Right lobe of liver (tissue), 6 donors: Measurements from ENCODE around the gene PRDM1. TPM values are rescaled to one million over a fixed set of nuclear protein-coding genes. Genes with fewer than 3 reads are reported as not detected.

Experiments
- ATAC-seq, 4 donors: fragments of 200-7000 bp; cut with Tn5 transposase; one replicate each; pipeline ENCODE4 v1.9.1; 2020; ENCODE audit warnings: mild to moderate bottlenecking in 4 of 4, moderate library complexity in 4 of 4
- DNase-seq, 3 donors: peaks; one replicate each; pipeline ENCODE4 v3.0.0-alpha.2; 2020
- H3K27ac ChIP-seq, 3 donors: fragments of 200-600 bp; one replicate each; pipeline ENCODE4 v1.8.0; 2022
- H3K27me3 ChIP-seq, 2 donors: fragments of 200-600 bp; one replicate each; pipeline ENCODE4 v1.8.0; 2022
- H3K36me3 ChIP-seq, 4 donors: fragments of 200-600 bp; sonication (generic) in 1 of 4; one replicate each; pipeline versions ENCODE4 v1.5.1 to v1.8.0; 2017 to 2022; ENCODE audit warnings: control low read depth in 1 of 4
- H3K4me1 ChIP-seq, 4 donors: fragments of 200-600 bp; sonication (generic) in 1 of 4; one replicate each; pipeline versions ENCODE4 v1.5.1 to v1.8.0; 2017 to 2022; ENCODE audit warnings: control low read depth in 1 of 4
- H3K4me3 ChIP-seq, 3 donors: fragments of 200-600 bp; one replicate each; pipeline ENCODE4 v1.8.0; 2022
- H3K9me3 ChIP-seq, 4 donors: fragments of 200-600 bp; sonication (generic) in 1 of 4; one replicate each; pipeline versions ENCODE4 v1.5.1 to v1.8.0; 2017 to 2022; ENCODE audit warnings: control low read depth in 1 of 4
- POLR2A ChIP-seq: fragments of 450-650 bp; IDR thresholded peaks from one replicate; pipeline ENCODE4 v1.6.1; 2017; ENCODE audit warnings: antibody characterized with exemption, mild to moderate bottlenecking
- WGBS: methylation state at CpG from one replicate; pipeline ENCODE4 v1.1.6; 2018; ENCODE audit warnings: low coverage, low lambda C conversion rate; ENCODE audit not compliant: insufficient coverage; ENCODE audit errors: missing lambda C conversion rate; 5-methylcytosine and 5-hydroxymethylcytosine counted together
- intact Hi-C, 2 donors: fragments of 100-400 bp; cut with DNase I; formaldehyde crosslinking; loops; one replicate each; pipeline versions ENCODE4 v1.11.2 to v1.14.1; 2022
- total RNA-seq, 6 experiments: library from RNA; depleted of rRNA in 2 of 6; stranded (reverse); fragments of >200 nt in 2 of 6; fragmentation: NEBNext Ultra II Directional in 3 of 6; extraction: Animal tissue kit (Norgen Biotek cat#: 25700) in 3 of 6; gene quantifications; one replicate each; pipeline versions ENCODE4 v1.1.0 to v1.2.4, GENCODE V29; 2016 to 2023
- TF ChIP-seq, protein P1 (sequence below), 4 donors: fragments of 200-600 bp in 3 of 4; fragments of 450-650 bp in 1 of 4; IDR thresholded peaks; one replicate each; pipeline versions ENCODE4 v1.5.1 to v1.8.0; 2016 to 2022; ENCODE audit warnings: antibody characterized with exemption in 4 of 4, mild to moderate bottlenecking in 2 of 4
- donor health status: DM: no; HTN: yes; CAD: no.
- donor health status: DM: no; HTN: no; CAD: no.
- donor health status: DM: no; HTN: no; CAD: no.
- donor health status: DM: no; HTN: yes; CAD: no.
- donor health status: DM: no; HTN: yes; CAD: no.

The PRDM1 gene
- total RNA-seq, 6 experiments from 2014 or later: 0.86 to 2.8 (median 1.3) TPM

DNA sequence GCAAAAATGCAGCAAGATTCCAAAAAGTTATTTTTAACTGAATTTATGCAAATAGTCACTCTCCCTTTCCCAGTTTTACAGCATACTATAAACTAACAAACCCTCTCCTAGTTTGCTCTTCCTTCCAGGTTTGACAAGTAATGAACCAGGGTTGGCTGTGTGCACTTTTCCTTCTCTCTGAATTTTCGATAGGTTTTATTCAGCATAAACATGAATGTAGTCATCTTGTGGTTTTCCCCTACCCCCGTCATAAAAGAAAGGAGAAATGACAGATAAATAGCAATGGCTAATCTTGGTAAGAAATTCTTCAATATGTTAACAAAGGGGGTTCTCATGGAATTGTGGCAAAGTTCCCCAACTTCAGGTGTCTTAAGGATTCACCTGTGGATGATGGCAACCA is 26.3 kb downstream of the PRDM1 start:
- H3K27ac ChIP-seq: no peak overlapping the region
- H3K36me3 ChIP-seq: no peaks in the 10 kb centered on the region
- no peaks in the 10 kb centered on the region for H3K9me3 ChIP-seq
- no peak for TF ChIP-seq POLR2A
- TF ChIP-seq, protein P1, sequence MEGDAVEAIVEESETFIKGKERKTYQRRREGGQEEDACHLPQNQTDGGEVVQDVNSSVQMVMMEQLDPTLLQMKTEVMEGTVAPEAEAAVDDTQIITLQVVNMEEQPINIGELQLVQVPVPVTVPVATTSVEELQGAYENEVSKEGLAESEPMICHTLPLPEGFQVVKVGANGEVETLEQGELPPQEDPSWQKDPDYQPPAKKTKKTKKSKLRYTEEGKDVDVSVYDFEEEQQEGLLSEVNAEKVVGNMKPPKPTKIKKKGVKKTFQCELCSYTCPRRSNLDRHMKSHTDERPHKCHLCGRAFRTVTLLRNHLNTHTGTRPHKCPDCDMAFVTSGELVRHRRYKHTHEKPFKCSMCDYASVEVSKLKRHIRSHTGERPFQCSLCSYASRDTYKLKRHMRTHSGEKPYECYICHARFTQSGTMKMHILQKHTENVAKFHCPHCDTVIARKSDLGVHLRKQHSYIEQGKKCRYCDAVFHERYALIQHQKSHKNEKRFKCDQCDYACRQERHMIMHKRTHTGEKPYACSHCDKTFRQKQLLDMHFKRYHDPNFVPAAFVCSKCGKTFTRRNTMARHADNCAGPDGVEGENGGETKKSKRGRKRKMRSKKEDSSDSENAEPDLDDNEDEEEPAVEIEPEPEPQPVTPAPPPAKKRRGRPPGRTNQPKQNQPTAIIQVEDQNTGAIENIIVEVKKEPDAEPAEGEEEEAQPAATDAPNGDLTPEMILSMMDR (IDR thresholded peaks at IDR 0.05): no peak
- no peak overlapping the region for H3K4me3 ChIP-seq
- intact Hi-C loops: no loop called here
- ATAC-seq (no peak), DNase-seq (no peak)
- no peaks in the 10 kb centered on the region for H3K4me1 ChIP-seq
- no peaks in the 10 kb centered on the region for H3K27me3 ChIP-seq
- WGBS: 37% methylated on average over 2 of the region's 2 CpGs

DNA sequence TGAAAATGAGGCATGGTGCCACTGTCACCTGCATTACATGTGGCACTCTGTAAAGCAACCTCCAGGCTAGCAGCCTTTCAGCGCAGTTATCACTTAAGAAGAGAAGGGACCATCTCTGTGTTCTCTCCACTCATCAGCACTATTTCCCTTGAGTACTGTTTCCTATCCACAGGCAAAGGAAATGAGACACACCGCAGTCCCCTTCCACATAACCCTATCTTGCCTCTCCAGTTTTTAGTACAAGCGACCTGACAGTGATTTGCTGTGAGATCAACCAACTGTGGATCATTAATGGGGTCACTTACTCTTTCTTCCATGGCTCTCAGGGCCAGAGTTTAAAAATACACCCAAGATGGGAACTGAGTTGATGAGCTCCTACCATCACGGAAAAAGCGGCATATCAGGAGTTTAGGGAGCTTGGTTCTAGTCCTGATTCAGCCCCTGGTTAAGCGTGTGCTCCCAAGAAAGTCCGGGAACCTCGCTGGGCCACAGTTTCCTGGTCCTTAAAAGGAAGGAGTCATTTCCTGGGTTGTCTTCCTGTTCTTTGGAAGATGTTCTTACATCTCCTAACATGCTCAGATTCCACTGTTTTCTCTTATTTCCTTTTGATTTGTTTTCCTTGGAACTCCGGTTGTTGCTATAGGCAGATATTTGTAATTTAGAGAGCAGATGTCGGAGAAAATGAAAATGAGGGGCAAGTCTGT is 27.3 kb downstream of the PRDM1 start:
- no peak for ATAC-seq
- WGBS: 53% methylated on average over 10 of the region's 10 CpGs
- H3K27me3 ChIP-seq: no peaks in the 10 kb centered on the region

DNA sequence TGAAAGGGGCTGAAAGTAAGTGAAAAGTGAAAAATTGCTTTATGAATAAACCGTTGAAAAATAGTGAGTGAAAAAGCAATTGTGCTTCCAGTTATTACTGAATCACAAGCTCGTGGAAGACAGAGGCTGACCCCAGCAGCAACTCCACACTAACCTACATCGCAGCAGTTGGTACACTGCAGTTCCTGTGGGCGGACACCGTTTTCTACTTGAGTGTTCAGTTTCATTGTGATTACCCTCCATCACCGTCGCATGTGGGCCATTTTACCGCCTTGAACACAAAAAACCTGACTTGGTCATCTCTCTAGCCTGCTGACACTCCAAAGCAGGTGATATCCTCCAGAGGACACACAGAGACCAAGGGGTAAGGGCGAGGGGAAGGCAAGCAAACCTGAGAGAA is 28.4 kb downstream of the PRDM1 start:
- H3K9me3 ChIP-seq: no peaks in the 10 kb centered on the region
- no peak overlapping the region for H3K27ac ChIP-seq
- H3K4me1 ChIP-seq: no peaks in the 10 kb centered on the region
- WGBS: 70% methylated on average over 9 of the region's 9 CpGs
- H3K4me3 ChIP-seq: no peak overlapping the region
- intact Hi-C loops: no loop called here
- DNase-seq: no peak
- TF ChIP-seq, protein P1 (IDR thresholded peaks at IDR 0.05): no peak
- no peak for TF ChIP-seq POLR2A
- H3K36me3 ChIP-seq: no peaks in the 10 kb centered on the region
- H3K27me3 ChIP-seq: no peaks in the 10 kb centered on the region
- no peak for ATAC-seq

More for the DNA sequence above, 27.3 kb downstream of the PRDM1 start:
- DNase-seq: no peak
- no peaks in the 10 kb centered on the region for H3K4me1 ChIP-seq
- TF ChIP-seq, protein P1 (IDR thresholded peaks at IDR 0.05): no peak
- TF ChIP-seq POLR2A: no peak
- H3K9me3 ChIP-seq: no peaks in the 10 kb centered on the region
- intact Hi-C loops: no loop called here
- no peak overlapping the region for H3K27ac ChIP-seq
- H3K36me3 ChIP-seq: no peaks in the 10 kb centered on the region
- no peak overlapping the region for H3K4me3 ChIP-seq

DNA sequence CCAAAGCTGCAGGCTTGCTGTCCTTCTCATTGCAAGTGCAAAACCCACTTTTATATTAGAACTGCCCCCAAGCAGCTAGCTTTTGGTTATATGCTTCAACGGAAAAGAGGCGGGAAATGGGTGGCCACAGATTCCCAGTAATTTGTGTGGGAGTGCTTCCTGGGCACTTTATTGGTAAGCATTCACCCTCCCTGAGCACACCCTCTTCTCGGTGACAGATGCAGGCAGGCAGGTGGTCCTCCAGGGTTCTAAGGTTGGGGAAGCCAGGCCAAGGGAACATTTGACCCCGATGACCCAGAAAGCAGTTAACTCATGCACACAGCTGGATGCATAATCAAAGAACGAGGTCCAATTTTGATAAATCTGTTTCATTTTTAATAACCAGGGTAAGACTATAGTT is 29.1 kb downstream of the PRDM1 start:
- Histone ChIP-seq H3K27ac (no peak overlapping the region), H3K27me3 (no peaks in the 10 kb centered on the region), H3K4me3 (no peak overlapping the region), H3K4me1 (no peaks in the 10 kb centered on the region), H3K9me3 (no peaks in the 10 kb centered on the region), H3K36me3 (no peaks in the 10 kb centered on the region)
- ATAC-seq: no peak
- intact Hi-C loops: no loop called here
- TF ChIP-seq, protein P1 (IDR thresholded peaks at IDR 0.05): no peak
- TF ChIP-seq POLR2A: no peak
- 85% methylated on average over 3 of the region's 5 CpGs for WGBS
- no peak for DNase-seq
